Measurements from ENCODE around the gene IGSF21. TPM values are rescaled to one million over a fixed set of nuclear protein-coding genes. Genes with fewer than 3 reads are reported as not detected.

IGSF21 gene
- total RNA-seq, 1 experiment from 2014 or later = 5.2 TPM

- Histone ChIP-seq H3K14ac (ENCODE audit: insufficient read depth, low read length) (no peak overlapping the region), H4K20me1 (ENCODE audit: control insufficient read depth, insufficient read depth, insufficient read length) (no peaks in the 10 kb centered on the region), H3K79me1 (ENCODE audit: insufficient read depth, low read depth, low read length, poor library complexity, severe bottlenecking) (no peaks in the 10 kb centered on the region), H2AFZ (ENCODE audit: low read length) (no peak overlapping the region), H3K23ac (ENCODE audit: insufficient read length, low read depth, low read length) (no peak overlapping the region), H3K27me3 (ENCODE audit: insufficient read depth, low read length) (no peaks in the 10 kb centered on the region), H3K4me1 (ENCODE audit: insufficient read depth, low read length) (peaks cover 22% of the 10 kb centered on the region; the same call in 1 of the 2 replicates), H3K4ac (ENCODE audit: low read depth, low read length) (no peak overlapping the region), H4K91ac (ENCODE audit: insufficient read length, low read depth, low read length) (no peak overlapping the region), H3K9ac (ENCODE audit: extremely low read depth, insufficient read length, low read length) (no peak overlapping the region), H3T11ph (ENCODE audit: low read length) (no peak overlapping the region), H2AK5ac (ENCODE audit: insufficient read length, low read length) (no peak overlapping the region), H2BK20ac (ENCODE audit: low read depth, low read length, poor library complexity, severe bottlenecking) (no peak overlapping the region), H3K79me2 (ENCODE audit: insufficient read depth, low read length) (no peaks in the 10 kb centered on the region), H4K8ac (replicated peaks; ENCODE audit: insufficient read length, low read depth, low read length) (no peak overlapping the region), H3K4me2 (ENCODE audit: insufficient read depth, insufficient read length, low read length) (no peak overlapping the region), H2BK15ac (ENCODE audit: low read depth, low read length) (no peak overlapping the region), H2BK12ac (ENCODE audit: insufficient read length, low read depth, low read length) (no peak overlapping the region), H2BK120ac (ENCODE audit: low read depth, low read length, poor library complexity, severe bottlenecking) (no peak overlapping the region), H3K56ac (ENCODE audit: insufficient read length, low read depth, low read length) (no peak overlapping the region), H3K23me2 (ENCODE audit: insufficient read length, low read depth, low read length, poor library complexity, severe bottlenecking) (no peaks in the 10 kb centered on the region), H3K9me3 (ENCODE audit: control insufficient read depth, low read depth, low read length) (peaks cover 7% of the 10 kb centered on the region), H4K5ac (ENCODE audit: insufficient read length, low read depth, low read length) (no peak overlapping the region), H3K27ac (ENCODE audit: insufficient read length, low read depth, low read length) (no peak overlapping the region), H3K18ac (ENCODE audit: insufficient read length, low read depth, low read length) (no peak overlapping the region), H2BK5ac (ENCODE audit: insufficient read length, low read length) (no peak overlapping the region)
- Mint-ChIP-seq H3K36me3 (ENCODE audit: insufficient read depth in 1 of 3, low read depth in 3 of 3) (peaks cover 30 to 34% (median 30%) of the 10 kb centered on the region in 3 experiments), H3K4me3 (no peak overlapping the region; a peak in 1 of 5 replicates), H3K9me3 (peaks cover 27% of the 10 kb centered on the region in 2 experiments), H3K27me3 (ENCODE audit: low read depth) (no peaks in the 10 kb centered on the region; the same call in 1 of the 2 replicates), H3K27ac (no peak overlapping the region), H3K4me1 (peaks cover 68 to 86% of the 10 kb centered on the region in 2 experiments)
- TF ChIP-seq CTCF (conservative IDR thresholded peaks at IDR 0.05) = no peak
- no CpG with 5 or more reads among the region's 13 CpGs for WGBS (ENCODE audit: extremely low coverage, insufficient read length, low lambda C conversion rate)
- no peak for DNase-seq
These were observed 306.1 kb downstream of the IGSF21 start for GRCh38 chr1:18413541-18414305.

All from H9 (cell line).